GM18951 (cell line): ENCODE data around the gene NDUFA13.

ENCODE experiments used
- POLR2A ChIP-seq: IDR thresholded peaks from 4 replicates; pipeline ENCODE4 v1.6.1; 2011; ENCODE audit warnings: mild to moderate bottlenecking; ENCODE audit not compliant: insufficient read length, insufficient read depth; ENCODE audit errors: extremely low read depth
- in situ Hi-C: fragments of 300-500 bp; cut with MboI; formaldehyde crosslinking; loops from one replicate; pipeline ENCODE4 v1.12.0; 2022; ENCODE audit warnings: low sequenced_read_pairs, mixed read lengths, inconsistent platforms; ENCODE audit not compliant: unreplicated experiment

NDUFA13 gene

GRCh38 chr19:19534556-19535265, 18.7 kb downstream of the NDUFA13 start:
- in situ Hi-C loops, result loop anchor here (5.0 to 25.0 kb wide), 2 partner anchors 108 to 428 kb away; partner anchors contain the start of gene GMIP
- no peak for TF ChIP-seq POLR2A

GRCh38 chr19:19535311-19536191, 19.5 kb downstream of the NDUFA13 start:
- no peak for TF ChIP-seq POLR2A
- in situ Hi-C loops, result loop anchor here (25.0 kb wide), 1 partner anchor 427 kb away; no protein-coding TSS in a partner anchor

DNA sequence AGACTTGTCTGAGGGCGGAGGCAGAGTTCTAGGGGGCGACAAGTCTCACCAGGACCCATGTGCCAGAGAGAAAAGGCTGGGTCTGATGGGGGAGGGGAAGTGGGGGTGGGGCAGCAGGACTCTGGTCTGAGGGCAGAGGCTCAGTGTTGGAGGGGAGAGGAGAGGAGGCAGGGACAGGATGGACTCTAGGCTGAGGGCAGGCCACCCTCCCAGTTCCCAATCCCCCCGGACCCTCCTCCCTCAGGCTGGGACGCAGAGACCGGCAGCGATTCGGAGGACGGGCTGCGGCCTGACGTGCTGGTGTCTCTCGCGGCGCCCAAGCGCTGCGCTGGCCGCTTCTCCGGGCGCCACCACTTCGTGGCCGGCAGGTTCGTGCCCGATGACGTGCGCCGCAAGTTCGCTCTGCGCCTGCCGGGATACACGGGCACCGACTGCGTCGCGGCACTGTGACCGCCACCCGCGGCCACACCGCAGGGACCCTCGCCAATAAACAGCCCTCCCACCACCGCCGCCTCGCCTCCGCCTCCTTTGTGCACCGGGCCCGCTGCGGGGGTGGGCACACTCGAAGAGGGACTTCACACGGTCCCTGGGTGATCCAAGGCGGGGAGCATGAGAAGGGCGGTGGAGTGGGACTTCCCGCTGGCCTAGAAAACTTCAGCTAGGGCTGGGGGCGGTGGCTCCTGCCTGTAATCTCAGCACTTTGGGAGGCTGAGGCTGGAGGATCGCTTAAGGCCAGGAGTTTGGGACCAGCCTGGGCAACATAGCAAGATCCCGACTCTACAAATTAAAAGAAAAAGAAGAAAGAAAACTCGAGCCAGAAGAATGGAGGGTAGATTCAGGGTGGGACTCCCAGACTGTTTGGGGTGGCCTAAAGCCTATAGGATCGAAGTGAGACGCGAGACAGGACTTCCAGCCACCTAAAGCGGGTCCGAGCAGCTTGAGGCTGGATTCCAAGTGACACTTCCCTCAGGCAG, 21.3 kb downstream of the NDUFA13 start:
- no peak for TF ChIP-seq POLR2A
- in situ Hi-C loops, result loop anchor here (25.0 kb wide), 1 partner anchor 425 kb away; no protein-coding TSS in a partner anchor

GRCh38 chr19:19538061-19538784, 22.2 kb downstream of the NDUFA13 start, which contains the start of gene CILP2:
Gene CILP2 (plus strand): TSS chr19:19538265. CDS start chr19:19538350, 85 bp downstream.
- in situ Hi-C loops, result loop anchor here (25.0 kb wide), 1 partner anchor 424 kb away; no protein-coding TSS in a partner anchor

DNA sequence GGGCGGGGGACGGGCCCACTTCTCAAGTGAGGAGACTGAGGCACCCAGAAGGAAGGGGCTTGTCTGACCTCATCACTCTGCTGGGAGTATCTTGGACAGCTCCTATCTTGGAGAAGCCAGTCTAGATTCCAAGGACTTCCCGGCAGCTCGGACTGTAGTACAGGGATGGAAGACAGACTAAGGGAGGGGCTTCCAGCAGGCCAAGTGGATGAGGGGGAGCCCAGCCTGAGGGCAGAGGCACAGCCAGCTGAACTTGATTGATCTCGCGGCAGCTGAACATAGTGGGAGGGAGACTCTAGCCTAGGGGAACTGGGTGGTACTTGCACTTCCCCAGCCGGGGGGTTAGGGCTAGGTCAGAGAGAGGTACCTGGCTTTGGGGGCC, 22.8 kb downstream of the NDUFA13 start:
- no peak for TF ChIP-seq POLR2A
- in situ Hi-C loops, result loop anchor here (25.0 kb wide), 1 partner anchor 424 kb away; no protein-coding TSS in a partner anchor

More at GRCh38 chr19:19538061-19538784, 22.2 kb downstream of the NDUFA13 start, which contains the start of gene CILP2:
- no peak for TF ChIP-seq POLR2A

DNA sequence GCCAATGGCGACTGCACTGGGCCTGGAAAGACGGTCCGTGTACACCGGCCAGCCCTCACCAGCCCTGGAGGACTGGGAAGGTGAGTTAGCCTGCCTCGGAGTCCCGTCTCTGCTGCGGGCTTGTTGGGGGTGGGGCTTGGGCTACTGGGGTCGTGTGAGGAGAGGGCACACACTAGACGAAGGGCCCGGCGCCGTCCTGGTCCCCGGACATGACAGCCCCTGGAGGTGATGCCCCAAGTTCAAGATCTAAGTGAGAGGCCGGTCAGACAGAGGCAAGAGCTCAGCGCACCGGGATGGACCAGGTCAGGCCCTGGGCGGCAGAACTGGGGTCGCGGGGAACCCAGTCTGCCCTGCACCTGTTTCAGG, 23.7 kb downstream of the NDUFA13 start:
- no peak for TF ChIP-seq POLR2A
- in situ Hi-C loops, result loop anchor here (25.0 kb wide), 1 partner anchor 423 kb away; no protein-coding TSS in a partner anchor

DNA sequence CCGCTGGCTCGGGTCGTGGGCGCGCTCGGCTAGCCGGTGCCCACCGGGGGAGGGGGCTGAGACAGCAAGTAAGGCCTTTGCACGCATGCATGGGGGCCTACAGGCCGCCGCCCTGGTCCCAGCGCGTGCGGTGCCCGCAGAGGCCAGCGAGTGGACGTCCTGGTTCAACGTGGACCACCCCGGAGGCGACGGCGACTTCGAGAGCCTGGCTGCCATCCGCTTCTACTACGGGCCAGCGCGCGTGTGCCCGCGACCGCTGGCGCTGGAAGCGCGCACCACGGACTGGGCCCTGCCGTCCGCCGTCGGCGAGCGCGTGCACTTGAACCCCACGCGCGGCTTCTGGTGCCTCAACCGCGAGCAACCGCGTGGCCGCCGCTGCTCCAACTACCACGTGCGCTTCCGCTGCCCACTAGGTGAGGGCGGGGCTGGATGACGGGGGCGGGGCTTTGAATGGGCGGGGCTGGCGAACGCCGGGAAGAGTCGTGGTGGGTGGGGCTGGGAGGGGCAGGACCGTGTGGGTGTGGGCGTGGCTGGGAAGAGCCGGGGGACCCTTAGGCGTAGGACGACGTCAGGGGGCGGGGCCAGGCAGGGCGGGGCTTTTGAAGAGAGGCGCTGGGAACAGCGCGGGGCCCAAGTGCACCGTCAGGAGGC, 24.2 kb downstream of the NDUFA13 start:
- in situ Hi-C loops, result loop anchor here (25.0 kb wide), 1 partner anchor 422 kb away; no protein-coding TSS in a partner anchor

DNA sequence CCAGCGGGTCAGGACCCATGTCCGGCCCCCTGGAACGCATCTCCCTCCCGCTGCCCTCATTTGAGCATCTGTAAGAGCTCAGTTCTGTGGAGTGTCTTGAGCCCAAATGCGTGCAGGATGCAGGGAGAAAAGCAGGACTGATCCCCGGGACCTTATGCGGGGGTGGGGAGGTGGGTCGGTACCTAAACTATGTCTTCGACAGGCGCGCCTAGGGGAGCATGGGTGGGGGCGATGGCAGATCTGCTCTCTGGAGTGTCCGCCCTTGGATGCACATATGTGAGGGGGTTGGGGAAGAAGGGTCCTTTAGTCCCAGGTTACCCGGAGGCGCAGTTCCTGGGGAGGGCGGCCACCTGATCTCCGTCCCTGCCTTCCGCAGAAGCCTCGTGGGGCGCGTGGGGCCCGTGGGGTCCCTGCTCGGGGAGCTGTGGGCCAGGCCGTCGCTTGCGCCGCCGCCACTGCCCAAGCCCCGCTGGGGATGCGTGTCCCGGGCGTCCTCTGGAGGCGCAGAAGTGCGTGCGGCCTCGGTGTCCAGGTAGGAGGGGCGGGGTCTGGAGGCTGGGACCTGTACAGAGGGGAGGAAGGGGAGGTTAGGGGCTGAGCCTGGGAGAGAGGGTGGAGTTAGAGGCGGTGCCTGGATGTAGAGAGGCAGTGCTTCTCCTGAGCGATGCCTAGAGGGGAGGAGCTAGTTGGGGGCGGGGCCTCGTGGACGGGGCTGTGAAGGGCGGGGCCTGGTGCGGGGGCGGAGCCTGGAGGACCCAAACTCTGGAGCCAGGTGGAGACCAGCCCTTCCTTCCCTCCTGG, 24.9 kb downstream of the NDUFA13 start:
- no peak for TF ChIP-seq POLR2A
- in situ Hi-C loops, result loop anchor here (25.0 kb wide), 1 partner anchor 421 kb away; no protein-coding TSS in a partner anchor

More for the DNA sequence above, 24.2 kb downstream of the NDUFA13 start:
- TF ChIP-seq POLR2A, result no peak

DNA sequence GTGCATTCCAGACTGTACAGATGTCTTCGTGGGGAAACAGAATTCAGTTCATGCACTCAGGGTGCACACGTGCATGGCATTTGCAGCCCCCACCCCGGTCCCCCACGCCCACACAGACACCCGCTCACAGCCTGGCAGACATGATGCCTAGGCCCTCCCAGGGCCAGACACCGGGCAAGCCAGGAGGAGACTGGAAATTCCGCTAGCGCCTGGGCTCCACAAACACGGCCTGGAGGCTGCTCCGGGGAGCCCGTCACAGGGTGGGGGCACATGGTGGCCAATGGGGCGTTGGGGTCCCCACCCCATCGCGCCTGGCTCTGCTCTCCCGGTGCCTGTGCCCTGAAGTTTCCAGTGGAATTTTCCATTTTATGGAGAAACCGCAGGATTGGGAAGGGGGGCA, 25.6 kb downstream of the NDUFA13 start:
- in situ Hi-C loops, result loop anchor here (25.0 kb wide), 1 partner anchor 421 kb away; no protein-coding TSS in a partner anchor

GRCh38 chr19:19542507-19542906, 26.5 kb downstream of the NDUFA13 start:
- in situ Hi-C loops, result loop anchor here (25.0 kb wide), 1 partner anchor 420 kb away; no protein-coding TSS in a partner anchor

More for the DNA sequence above, 25.6 kb downstream of the NDUFA13 start:
- TF ChIP-seq POLR2A, result no peak

More at GRCh38 chr19:19542507-19542906, 26.5 kb downstream of the NDUFA13 start:
- TF ChIP-seq POLR2A, result no peak
